Ovary (tissue), 3 donors: ENCODE data around the gene DPYSL5.

Experiments used
- CTCF ChIP-seq, 3 donors: fragments of 450-650 bp in 2 of 3; fragments of 200-600 bp in 1 of 3; IDR thresholded peaks; one replicate each; pipeline versions ENCODE4 v1.5.1 to v1.8.0; 2016 to 2022; ENCODE audit warnings: antibody characterized with exemption in 3 of 3, mild to moderate bottlenecking in 1 of 3
- EP300 ChIP-seq: sonication (generic); formaldehyde crosslinking; IDR thresholded peaks from one replicate; pipeline ENCODE4 v1.6.1; 2017; ENCODE audit warnings: antibody characterized with exemption
- POLR2A ChIP-seq: fragments of 450-650 bp; IDR thresholded peaks from one replicate; pipeline ENCODE4 v1.6.1; 2017; ENCODE audit warnings: antibody characterized with exemption, mild to moderate bottlenecking, moderate library complexity
- donor health status: DM: no; HTN: no; CAD: no.

DNA sequence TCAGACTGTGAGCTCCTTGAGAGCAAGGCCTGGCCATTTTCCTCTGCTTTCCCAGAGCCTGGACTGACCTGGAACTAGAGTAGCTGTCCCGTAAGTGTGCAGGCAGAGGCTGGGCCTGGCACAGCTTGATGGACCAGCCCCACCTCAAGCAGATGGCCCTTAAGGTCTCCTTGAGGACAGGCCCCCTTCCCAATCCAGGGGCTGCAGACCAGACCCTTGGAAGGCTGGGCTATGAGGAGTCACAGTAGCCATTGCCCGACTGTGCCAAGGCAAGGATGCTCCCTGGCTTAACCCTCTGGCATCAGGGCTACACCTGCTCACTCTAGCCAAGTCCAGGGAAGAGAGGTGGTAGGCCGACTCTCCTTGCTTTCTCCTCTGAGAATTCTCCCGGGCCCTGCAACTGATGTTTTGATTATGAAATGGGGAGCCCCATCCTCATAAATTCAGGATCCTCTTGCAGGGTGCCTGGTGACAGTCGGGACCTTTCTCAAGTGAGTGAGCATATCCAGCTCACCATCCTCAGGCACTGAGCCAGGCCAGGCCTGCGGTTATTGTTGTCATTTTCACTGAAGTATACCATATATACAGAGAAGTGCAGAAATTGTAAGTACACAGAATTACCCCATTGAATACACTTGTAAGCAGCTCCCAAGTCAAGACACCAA is 51.7 kb downstream of the DPYSL5 start:
- TF ChIP-seq CTCF (IDR thresholded peaks at IDR 0.05) (no peak), POLR2A (no peak), EP300 (no peak)
